A549 (cell line): Measurements from ENCODE around the gene RUBCN. TPM values are rescaled to one million over a fixed set of nuclear protein-coding genes. Genes with fewer than 3 reads are reported as not detected.
A peak's percentile ranks its signal among the peaks of the same experiment; 100 is the strongest.
"Not testable (repeated sequence)": the region's sequence is repeated elsewhere in the genome, so short reads cannot be mapped to it uniquely, and the experiment has no call there.

Experiments
- ATAC-seq, 2 experiments: fragments of 200-7000 bp in 1 of 2; fragments of >200 bp in 1 of 2; cut with Nextera tagmentation in 1 of 2; cut with Tn5 transposase in 1 of 2; 3 replicates each; pipeline versions ENCODE4 v1.8.0 to v1.9.1; 2018 to 2020; ENCODE audit warnings: mild to moderate bottlenecking in 1 of 2, moderate library complexity in 1 of 2
- CTCF ChIA-PET: fragments of 300-600 bp; sonication (Branson Sonifier 250); formaldehyde crosslinking; extraction: SDS; loops from one replicate; lab custom pipeline; 2021; ENCODE audit warnings: antibody characterized with exemption, inconsistent platforms; lab: Yijun Ruan, JAX
- POLR2A ChIA-PET: fragments of 350-600 bp; formaldehyde crosslinking; extraction: SDS; loops from one replicate; lab custom pipeline; 2021; ENCODE audit warnings: antibody characterized with exemption, inconsistent platforms; lab: Yijun Ruan, JAX
- DNase-seq, 2 experiments: peaks; one replicate each; pipeline versions ENCODE4 v3.0.0 to v3.0.0-alpha.2; 2011 to 2016; ENCODE audit warnings: low read depth in 1 of 2, low spot score in 1 of 2
- FAIRE-seq: peaks from 2 replicates; lab custom pipeline; 2011; peaks lifted over from hg19 to GRCh38; lab: Jason Lieb, UNC
- H3K27ac ChIP-seq, 2 experiments: fragments of >200 bp; sonication (Bioruptor Twin); formaldehyde crosslinking; 3 replicates each; pipeline ENCODE4 v1.5.1; 2016 to 2017
- H3K4me1 ChIP-seq: fragments of >200 bp; sonication (Bioruptor Twin); formaldehyde crosslinking; 3 replicates; pipeline ENCODE4 v1.6.1; 2016
- H3K4me2 ChIP-seq: fragments of >200 bp; sonication (Bioruptor Twin); formaldehyde crosslinking; 3 replicates; pipeline ENCODE4 v1.6.1; 2016
- H3K4me3 ChIP-seq: fragments of >200 bp; sonication (Bioruptor Twin); formaldehyde crosslinking; 3 replicates; pipeline ENCODE4 v1.5.1; 2016
- H3K9me3 ChIP-seq: fragments of >200 bp; sonication (Bioruptor Twin); formaldehyde crosslinking; 3 replicates; pipeline ENCODE4 v1.6.1; 2016
- PHF8 ChIP-seq: fragments of 200-600 bp; sonication (generic); IDR thresholded peaks from 2 replicates; pipeline ENCODE4 v1.6.1; 2016; ENCODE audit warnings: low read depth, mild to moderate bottlenecking, antibody characterized with exemption, moderate library complexity, borderline replicate concordance
- POLR2A ChIP-seq: IDR thresholded peaks from 2 replicates; pipeline ENCODE4 v1.6.1; 2012; ENCODE audit warnings: mild to moderate bottlenecking, low read length
- WGBS: methylation state at CpG from one replicate; pipeline ENCODE4 v1.1.6; 2017; ENCODE audit errors: missing lambda C conversion rate; 5-methylcytosine and 5-hydroxymethylcytosine counted together
- polyA plus RNA-seq, 4 experiments: library from polyadenylated mRNA; depleted of rRNA in 3 of 4; stranded (reverse); fragments of >200 nt; fragmentation: RNase III in 1 of 4; extraction: RNeasy Plus Mini Kit Qiagen cat#74134 plus additional on column Dnase treatment in 1 of 4; gene quantifications; 2 replicates in 3 of 4; 3 replicates in 1 of 4; pipeline ENCODE4 v1.2.3, GENCODE V29; 2011 to 2017

RUBCN gene
- polyA plus RNA-seq, 2 of the 4 experiments (the other 2 are of a cell fraction): 6.5 to 8.2 TPM

DNA sequence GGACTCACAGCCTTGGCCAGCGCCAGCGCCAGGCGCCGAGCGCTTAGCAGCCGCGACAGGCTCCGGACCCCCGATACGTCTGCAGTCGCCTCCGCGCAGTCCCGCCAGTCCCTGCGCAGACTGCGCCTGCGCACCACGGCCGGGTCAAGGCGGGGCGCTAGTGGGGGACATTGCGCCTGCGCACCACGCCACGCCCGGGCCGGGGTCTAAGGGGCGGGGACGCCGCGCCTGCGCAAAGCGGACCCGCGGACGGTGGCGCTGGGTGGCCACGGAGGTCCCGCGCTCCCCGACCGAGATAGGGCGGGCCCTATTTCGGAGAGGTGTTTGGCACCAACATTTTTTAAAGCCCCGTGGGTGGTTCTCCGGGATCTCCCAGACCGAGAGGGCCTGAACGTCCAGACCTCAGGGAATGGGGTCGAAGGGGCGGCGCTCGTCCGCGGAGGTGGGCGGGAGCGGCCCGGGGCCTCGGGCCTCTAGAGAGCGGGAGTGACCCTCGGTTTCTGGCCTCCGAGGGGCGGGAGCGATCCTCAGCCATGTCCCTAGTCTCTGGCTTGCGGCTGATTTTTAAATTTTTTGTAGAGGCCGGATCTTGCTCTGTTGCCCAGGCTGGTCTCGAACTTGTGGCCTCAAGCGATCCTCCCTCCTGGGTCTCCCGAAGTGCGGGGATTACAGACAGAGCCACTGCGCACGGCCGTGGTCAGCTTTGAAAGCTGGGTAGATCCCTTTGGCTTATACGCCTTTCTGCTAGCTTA, 108.8 kb downstream of the RUBCN start:
- POLR2A ChIA-PET, H3K9me3 ChIP-seq, CTCF ChIA-PET, FAIRE-seq, H3K4me1 ChIP-seq: not testable (repeated sequence)
- Histone ChIP-seq H3K4me3 (peak overlapping the region; percentile 58), H3K27ac (peak overlapping the region; percentile 85 to 87), H3K4me2 (peak overlapping the region; percentile 65)
- 11% methylated on average over 5 of the region's 73 CpGs for WGBS
- TF ChIP-seq POLR2A: peak; percentile 31
- TF ChIP-seq PHF8: peak; percentile 20; the same call in 1 of the 2 replicates
- DNase-seq: peak in 1 of 2 experiments; percentile 73
- ATAC-seq: peak; percentile 82 to 84

DNA sequence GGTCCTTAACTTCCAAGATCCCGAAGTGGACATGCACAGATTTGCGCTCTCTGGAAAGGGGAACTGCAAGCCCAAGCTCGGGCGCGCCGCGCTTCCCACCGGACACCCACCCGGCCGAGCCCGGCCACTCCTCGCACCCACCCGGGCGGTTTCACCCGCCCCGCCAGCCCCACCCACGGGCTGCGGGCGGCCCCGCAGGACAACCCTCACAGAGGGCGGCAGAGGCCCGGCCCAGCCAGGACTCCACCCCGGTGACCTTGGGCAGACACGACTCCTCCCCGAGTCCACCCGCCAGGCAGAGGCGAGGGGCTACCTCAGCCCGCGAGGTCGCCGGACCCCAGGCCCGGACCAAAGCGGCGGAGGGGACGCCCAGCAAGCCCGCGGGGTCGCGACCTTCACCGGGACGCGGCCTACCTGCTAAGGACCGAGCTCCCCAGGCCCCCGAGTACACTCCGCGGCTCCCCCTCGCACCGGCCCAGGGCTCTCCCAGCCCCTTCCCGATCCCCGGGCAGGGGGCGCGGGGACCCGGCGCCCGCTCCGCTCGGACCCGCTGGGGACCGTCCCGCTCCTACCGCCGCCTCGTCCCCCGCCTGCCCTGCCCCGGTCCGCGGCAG, 109.4 kb downstream of the RUBCN start:
- H3K27ac ChIP-seq, FAIRE-seq: not testable (repeated sequence)
- ATAC-seq: peak; percentile 76 to 84

DNA sequence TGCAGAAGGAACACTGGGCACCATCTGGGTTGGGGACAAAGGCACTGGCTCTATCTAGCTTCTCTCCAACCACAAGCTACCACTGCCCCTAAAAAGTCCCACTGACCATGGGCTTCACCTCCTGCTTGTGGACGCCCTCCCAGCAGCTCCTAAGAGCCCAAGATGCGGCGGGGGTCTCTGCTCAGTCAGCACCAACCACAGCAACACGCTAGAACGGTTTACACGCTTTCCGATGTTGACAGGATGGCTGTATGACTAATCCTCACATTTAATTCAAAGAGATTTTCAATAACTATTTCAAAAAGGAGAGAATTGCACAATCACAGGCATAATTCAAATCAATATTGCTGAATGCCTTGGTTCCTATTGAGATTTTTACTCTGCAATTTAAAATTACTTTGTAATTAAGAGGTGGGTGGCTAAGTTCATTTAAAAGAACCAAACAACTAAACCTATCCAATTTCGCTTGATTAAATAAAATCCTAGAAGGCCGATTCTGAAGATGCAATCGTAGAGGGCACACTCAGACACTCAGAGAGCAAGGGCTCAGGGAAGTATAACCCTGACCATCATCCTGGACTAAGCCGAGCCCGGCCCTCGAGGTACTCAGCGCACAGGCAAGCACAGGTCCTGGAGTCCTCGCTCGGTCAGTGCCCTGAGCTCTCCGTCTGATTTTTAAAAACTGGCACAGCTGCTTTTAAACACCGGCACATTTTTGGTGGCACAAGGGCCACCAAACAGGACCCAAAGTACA, 110.1 kb downstream of the RUBCN start:
- DNase-seq, CTCF ChIA-PET, H3K9me3 ChIP-seq, FAIRE-seq, H3K4me1 ChIP-seq, POLR2A ChIA-PET, H3K27ac ChIP-seq: not testable (repeated sequence)
- peak overlapping the region; percentile 37 for H3K4me3 ChIP-seq
- WGBS: 0% methylated on average over 1 of the region's 18 CpGs
- peak; percentile 69 to 80 for ATAC-seq
- H3K4me2 ChIP-seq: peak overlapping the region; percentile 39; the same call in 2 of the 3 replicates

More for the DNA sequence above, 109.4 kb downstream of the RUBCN start:
- peak overlapping the region; percentile 58 for H3K4me3 ChIP-seq
- whole genome bisulfite sequencing: no CpG with 5 or more reads among the region's 67 CpGs
- H3K9me3 ChIP-seq, DNase-seq, CTCF ChIA-PET, H3K4me1 ChIP-seq, POLR2A ChIA-PET: not testable (repeated sequence)
- H3K4me2 ChIP-seq: peak overlapping the region; percentile 30; the same call in 1 of the 3 replicates

DNA sequence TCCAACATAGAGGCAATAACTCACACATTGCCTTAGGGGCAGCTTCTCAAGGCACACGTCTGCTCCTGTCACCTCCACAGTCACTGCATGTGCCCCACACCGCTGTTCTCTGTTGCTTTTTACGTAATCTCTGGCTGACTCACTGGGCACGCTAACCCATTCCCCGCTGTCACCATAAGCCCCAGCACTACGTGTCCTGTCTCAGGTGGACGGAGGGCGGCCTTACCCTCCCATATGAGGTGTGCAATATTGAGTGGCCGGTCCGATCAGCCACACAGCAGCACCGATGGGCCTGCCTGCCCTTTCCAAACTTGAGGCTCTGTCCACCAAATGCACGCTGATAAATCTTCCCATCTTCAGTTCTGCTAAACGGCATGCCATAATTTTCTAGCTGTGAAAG, 115.2 kb downstream of the RUBCN start:
- 91% methylated on average over 13 of the region's 13 CpGs for WGBS
- DNase-seq, POLR2A ChIA-PET, H3K4me2 ChIP-seq, H3K4me1 ChIP-seq, H3K27ac ChIP-seq, H3K9me3 ChIP-seq, ATAC-seq, CTCF ChIA-PET, H3K4me3 ChIP-seq, FAIRE-seq: not testable (repeated sequence)

Other genes with a start within 250 kb of the RUBCN start
- gene BDH1, start 180.9 kb downstream of the RUBCN start, polyA plus RNA-seq (2011; rRNA removed): 4.4 and 4.6 TPM in 2 replicates
- 2.8 to 3.7 TPM (median 3.1 TPM) in 3 replicates for gene BDH1, start 180.9 kb downstream of the RUBCN start, polyA plus RNA-seq (2017; fragmentation: RNase III; extraction: RNeasy Plus Mini Kit Qiagen cat#74134 plus additional on column Dnase treatment)
- 24.8 and 37.3 TPM in 2 replicates for gene FYTTD1, start 13.0 kb upstream of the RUBCN start, polyA plus RNA-seq (2011; rRNA removed)
- 19.8 to 22.2 TPM (median 20.9 TPM) in 3 replicates for gene FYTTD1, start 13.0 kb upstream of the RUBCN start, polyA plus RNA-seq (2017; fragmentation: RNase III; extraction: RNeasy Plus Mini Kit Qiagen cat#74134 plus additional on column Dnase treatment)
- gene LRCH3, start 54.4 kb upstream of the RUBCN start, polyA plus RNA-seq (2011; rRNA removed): 44.6 and 66.0 TPM in 2 replicates
- gene LRCH3, start 54.4 kb upstream of the RUBCN start, polyA plus RNA-seq (2017; fragmentation: RNase III; extraction: RNeasy Plus Mini Kit Qiagen cat#74134 plus additional on column Dnase treatment): 12.1 to 14.2 TPM (median 12.6 TPM) in 3 replicates
- gene RPL35A, start 213.3 kb upstream of the RUBCN start, polyA plus RNA-seq (2011; rRNA removed): 749 and 930 TPM in 2 replicates
- 976 to 1,092 TPM (median 1,060 TPM) in 3 replicates for gene RPL35A, start 213.3 kb upstream of the RUBCN start, polyA plus RNA-seq (2017; fragmentation: RNase III; extraction: RNeasy Plus Mini Kit Qiagen cat#74134 plus additional on column Dnase treatment)
- gene LMLN, start 223.3 kb upstream of the RUBCN start, polyA plus RNA-seq (2011; rRNA removed): 4.8 and 5.6 TPM in 2 replicates
- 2.2 to 2.4 TPM (median 2.2 TPM) in 3 replicates for gene LMLN, start 223.3 kb upstream of the RUBCN start, polyA plus RNA-seq (2017; fragmentation: RNase III; extraction: RNeasy Plus Mini Kit Qiagen cat#74134 plus additional on column Dnase treatment)